Prostate gland (tissue), 2 donors: ENCODE measurements around the gene PHYH. TPM values are rescaled to one million over a fixed set of nuclear protein-coding genes. Genes with fewer than 3 reads are reported as not detected.

ENCODE experiments used
- DNase-seq: peaks from one replicate; pipeline ENCODE4 v3.0.0-alpha.2; 2019; ENCODE audit warnings: low spot score
- H3K27ac ChIP-seq, 2 donors: fragments of 200-600 bp; sonication (generic); 2 replicates each; pipeline ENCODE4 v1.5.1; 2017 to 2019
- H3K27me3 ChIP-seq: fragments of 200-600 bp; sonication (generic); replicated peaks from 2 replicates; pipeline ENCODE4 v1.5.1; 2019; ENCODE audit not compliant: insufficient read depth
- H3K36me3 ChIP-seq, 2 donors: fragments of 200-600 bp; sonication (generic); 1 replicate in 1 of 2; 2 replicates in 1 of 2; pipeline versions ENCODE4 v1.5.1 to v1.8.1; 2017 to 2019
- H3K4me1 ChIP-seq: fragments of 200-600 bp; sonication (generic); replicated peaks from 2 replicates; pipeline ENCODE4 v1.5.1; 2019
- H3K4me3 ChIP-seq, 2 donors: fragments of 200-600 bp; sonication (generic); 2 replicates each; pipeline ENCODE4 v1.5.1; 2017 to 2019
- H3K9me3 ChIP-seq: fragments of 200-600 bp; sonication (generic); 2 replicates; pipeline ENCODE4 v1.5.1; 2017
- POLR2A ChIP-seq: fragments of 450-650 bp; IDR thresholded peaks from one replicate; pipeline ENCODE4 v1.6.1; 2016; ENCODE audit warnings: antibody characterized with exemption, mild to moderate bottlenecking
- POLR2AphosphoS5 ChIP-seq: sonication (generic); formaldehyde crosslinking; IDR thresholded peaks from one replicate; pipeline ENCODE4 v1.6.1; 2017; ENCODE audit warnings: antibody characterized with exemption
- WGBS: methylation state at CpG from one replicate; pipeline ENCODE4 v1.1.5; 2018; 5-methylcytosine and 5-hydroxymethylcytosine counted together
- intact Hi-C: fragments of 100-400 bp; cut with DNase I; formaldehyde crosslinking; loops from one replicate; pipeline ENCODE4 v1.14.2; 2022
- total RNA-seq, 2 donors: library from RNA; depleted of rRNA; stranded (reverse); fragments of >200 nt; gene quantifications; one replicate each; pipeline ENCODE4 v1.1.0, GENCODE V29; 2016
- TF ChIP-seq, protein P1 (sequence below), 4 experiments: fragments of 200-600 bp in 2 of 4; fragments of 450-650 bp in 2 of 4; sonication (generic) in 2 of 4; IDR thresholded peaks; 1 replicate in 3 of 4; 2 replicates in 1 of 4; pipeline ENCODE4 v1.5.1; 2016 to 2019; ENCODE audit warnings: antibody characterized with exemption in 4 of 4, mild to moderate bottlenecking in 2 of 4, moderate library complexity in 2 of 4

Gene PHYH
- total RNA-seq, 2 donors from 2014 or later, result 18.2 to 27.4 TPM

DNA sequence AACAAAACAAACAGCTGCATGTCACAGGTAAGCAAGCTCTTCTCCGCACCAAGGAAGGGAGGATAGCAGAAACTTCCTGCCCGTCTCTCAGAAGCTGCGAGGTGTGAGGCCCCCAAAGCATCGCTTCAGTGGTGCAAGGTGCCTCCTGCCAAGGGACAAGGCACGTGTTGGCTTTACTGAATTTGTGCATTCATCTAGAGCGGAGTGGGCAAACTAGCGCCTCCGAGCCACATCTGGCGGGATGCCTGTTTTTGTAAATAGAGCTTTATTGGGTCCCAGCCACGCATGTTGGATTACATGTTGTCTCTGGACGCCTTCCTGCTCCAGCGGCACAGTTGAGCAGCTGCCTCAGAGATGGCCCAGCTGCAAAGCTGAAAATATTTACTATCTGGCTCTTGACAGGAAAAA, 27.7 kb downstream of the PHYH start:
- DNase-seq, result peak; percentile 39

DNA sequence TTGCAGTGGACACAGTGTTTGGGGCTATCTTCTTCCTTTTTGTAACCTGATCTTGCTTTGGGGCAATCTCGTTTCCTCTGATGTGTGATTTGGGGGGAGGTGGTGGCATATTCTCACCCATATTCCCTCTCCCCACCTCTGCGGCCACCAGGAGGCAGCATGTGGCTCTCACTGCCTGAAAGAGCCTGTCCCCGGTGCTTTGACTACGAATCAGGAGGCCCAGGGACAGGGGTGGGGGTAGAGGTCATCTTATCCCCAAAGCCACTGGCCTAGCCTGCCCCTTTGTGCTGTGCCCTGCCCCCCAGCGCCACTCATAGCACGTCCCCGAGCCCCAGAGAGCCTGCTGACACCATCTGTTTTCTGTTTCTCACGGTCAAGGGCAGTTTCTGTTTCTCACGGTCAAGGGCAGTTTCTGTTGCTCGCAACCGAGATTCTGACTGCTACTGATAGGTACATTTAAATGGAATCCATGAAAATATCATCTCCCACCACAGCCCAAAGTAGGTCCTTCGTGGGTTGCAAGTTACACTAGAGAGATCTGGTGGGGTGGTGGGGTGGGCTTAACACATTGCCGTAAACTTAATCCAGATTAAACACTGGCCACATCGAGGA, 28.2 kb downstream of the PHYH start:
- WGBS, result 38% methylated on average over 14 of the region's 14 CpGs
- no peak for TF ChIP-seq POLR2A
- TF ChIP-seq POLR2AphosphoS5, result no peak
- TF ChIP-seq, protein P1, sequence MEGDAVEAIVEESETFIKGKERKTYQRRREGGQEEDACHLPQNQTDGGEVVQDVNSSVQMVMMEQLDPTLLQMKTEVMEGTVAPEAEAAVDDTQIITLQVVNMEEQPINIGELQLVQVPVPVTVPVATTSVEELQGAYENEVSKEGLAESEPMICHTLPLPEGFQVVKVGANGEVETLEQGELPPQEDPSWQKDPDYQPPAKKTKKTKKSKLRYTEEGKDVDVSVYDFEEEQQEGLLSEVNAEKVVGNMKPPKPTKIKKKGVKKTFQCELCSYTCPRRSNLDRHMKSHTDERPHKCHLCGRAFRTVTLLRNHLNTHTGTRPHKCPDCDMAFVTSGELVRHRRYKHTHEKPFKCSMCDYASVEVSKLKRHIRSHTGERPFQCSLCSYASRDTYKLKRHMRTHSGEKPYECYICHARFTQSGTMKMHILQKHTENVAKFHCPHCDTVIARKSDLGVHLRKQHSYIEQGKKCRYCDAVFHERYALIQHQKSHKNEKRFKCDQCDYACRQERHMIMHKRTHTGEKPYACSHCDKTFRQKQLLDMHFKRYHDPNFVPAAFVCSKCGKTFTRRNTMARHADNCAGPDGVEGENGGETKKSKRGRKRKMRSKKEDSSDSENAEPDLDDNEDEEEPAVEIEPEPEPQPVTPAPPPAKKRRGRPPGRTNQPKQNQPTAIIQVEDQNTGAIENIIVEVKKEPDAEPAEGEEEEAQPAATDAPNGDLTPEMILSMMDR (IDR thresholded peaks at IDR 0.05), result no peak
- no peak overlapping the region for H3K27ac ChIP-seq
- H3K36me3 ChIP-seq, result no peaks in the 10 kb centered on the region
- no peak overlapping the region for H3K4me3 ChIP-seq
- intact Hi-C loops, result no loop called here
- H3K27me3 ChIP-seq, result no peaks in the 10 kb centered on the region
- peaks cover 3% of the 10 kb centered on the region for H3K4me1 ChIP-seq
- DNase-seq, result no peak
- no peaks in the 10 kb centered on the region for H3K9me3 ChIP-seq

More for the DNA sequence above, 27.7 kb downstream of the PHYH start:
- intact Hi-C loops, result no loop called here
- whole genome bisulfite sequencing, result 28% methylated on average over 12 of the region's 12 CpGs
- no peaks in the 10 kb centered on the region for H3K27me3 ChIP-seq
- no peaks in the 10 kb centered on the region for H3K36me3 ChIP-seq
- H3K4me1 ChIP-seq, result peaks cover 3% of the 10 kb centered on the region
- no peak overlapping the region for H3K4me3 ChIP-seq
- TF ChIP-seq POLR2AphosphoS5, result peak; percentile 42
- TF ChIP-seq POLR2A, result no peak
- no peak overlapping the region for H3K27ac ChIP-seq
- H3K9me3 ChIP-seq, result no peaks in the 10 kb centered on the region

DNA sequence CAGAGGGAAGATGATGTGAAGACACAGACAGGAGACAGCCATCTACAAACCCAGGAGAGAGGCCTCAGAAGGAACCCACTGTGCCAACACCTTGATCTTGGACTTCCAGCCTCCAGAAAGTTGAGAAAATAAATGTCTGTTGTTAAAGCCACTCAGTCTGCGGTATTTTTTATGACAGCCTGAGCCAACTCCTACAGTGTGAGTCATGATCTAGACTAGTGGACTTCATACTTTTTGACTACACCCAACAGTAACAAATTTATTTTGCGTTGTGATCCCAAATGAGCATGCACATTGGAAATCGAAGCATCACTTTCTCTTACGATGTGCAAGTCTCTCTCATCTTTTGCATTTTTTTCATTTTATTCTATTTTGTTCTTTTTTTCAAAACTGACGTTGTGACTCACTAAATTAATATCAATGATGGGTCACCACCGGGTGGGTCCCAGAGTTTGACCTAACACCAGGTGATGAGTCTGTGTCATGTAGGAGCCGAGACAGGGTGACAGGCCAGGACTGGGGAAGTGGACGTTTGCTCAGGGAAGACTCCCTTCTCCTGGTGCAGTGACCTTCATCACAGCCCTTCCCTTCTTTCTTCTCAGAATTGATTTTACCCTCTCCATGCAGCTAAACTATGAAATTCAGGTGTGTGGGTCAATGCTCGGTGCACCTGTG, 28.9 kb downstream of the PHYH start:
- intact Hi-C loops, result no loop called here
- TF ChIP-seq, protein P1 (IDR thresholded peaks at IDR 0.05), result no peak
- TF ChIP-seq POLR2A, result no peak
- TF ChIP-seq POLR2AphosphoS5, result no peak
- Histone ChIP-seq H3K36me3 (no peaks in the 10 kb centered on the region), H3K27me3 (no peaks in the 10 kb centered on the region), H3K4me3 (no peak overlapping the region), H3K27ac (no peak overlapping the region), H3K9me3 (no peaks in the 10 kb centered on the region), H3K4me1 (peaks cover 3% of the 10 kb centered on the region)
- WGBS, result 89% methylated on average over 9 of the region's 9 CpGs
- DNase-seq, result no peak

DNA sequence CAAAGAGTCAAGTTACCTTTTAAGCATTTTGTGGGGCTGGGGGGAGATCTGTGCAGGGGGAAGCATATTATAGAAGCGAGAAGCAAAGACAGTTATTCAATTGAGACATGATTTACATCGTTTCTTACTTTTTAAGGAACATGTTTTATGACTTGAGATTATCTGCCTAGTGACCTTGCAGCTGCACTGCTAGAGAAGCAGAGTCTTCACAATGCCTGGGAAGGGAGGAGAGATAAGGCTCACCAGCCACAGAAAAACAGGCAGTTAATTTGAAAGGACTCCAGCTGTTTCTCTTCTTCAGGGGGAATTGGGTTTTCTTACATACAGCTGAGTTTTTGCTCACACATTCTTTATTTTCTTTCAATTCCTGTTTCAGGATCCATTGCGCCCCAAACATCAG, 31.0 kb downstream of the PHYH start:
- Histone ChIP-seq H3K9me3 (no peaks in the 10 kb centered on the region), H3K27me3 (no peaks in the 10 kb centered on the region), H3K27ac (no peak overlapping the region), H3K4me3 (no peak overlapping the region), H3K4me1 (peaks cover 3% of the 10 kb centered on the region), H3K36me3 (no peaks in the 10 kb centered on the region)
- no peak for DNase-seq
- TF ChIP-seq, protein P1 (IDR thresholded peaks at IDR 0.05), result no peak
- TF ChIP-seq POLR2A (no peak), POLR2AphosphoS5 (no peak)
- 26% methylated on average over 3 of the region's 3 CpGs for WGBS
- intact Hi-C loops, result no loop called here

DNA sequence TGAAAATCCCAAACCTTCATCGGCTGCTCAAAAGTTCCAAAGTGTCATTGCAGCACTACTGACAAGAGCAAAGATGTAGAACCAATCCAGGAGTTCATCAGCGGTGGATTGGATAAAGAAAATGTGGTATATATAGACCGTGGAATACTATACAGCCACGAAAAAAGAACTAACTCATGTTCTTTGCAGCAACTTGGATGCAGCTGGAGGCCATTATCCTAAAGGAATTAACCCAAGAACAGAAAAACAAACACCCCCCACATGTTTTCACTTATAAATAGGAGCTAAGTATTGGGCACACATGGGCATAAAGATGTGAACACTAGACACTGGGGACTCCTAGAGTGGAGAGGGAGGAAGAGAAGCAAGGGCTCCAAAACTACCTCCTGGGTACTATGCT, 31.6 kb downstream of the PHYH start:
- no peak overlapping the region for H3K4me3 ChIP-seq
- no peak for DNase-seq
- intact Hi-C loops, result no loop called here
- H3K36me3 ChIP-seq, result no peaks in the 10 kb centered on the region
- TF ChIP-seq POLR2A, result no peak
- TF ChIP-seq, protein P1 (IDR thresholded peaks at IDR 0.05), result no peak
- TF ChIP-seq POLR2AphosphoS5, result no peak
- no peaks in the 10 kb centered on the region for H3K27me3 ChIP-seq
- H3K27ac ChIP-seq, result no peak overlapping the region
- WGBS, result 74% methylated on average over 4 of the region's 4 CpGs
- H3K9me3 ChIP-seq, result no peaks in the 10 kb centered on the region
- peaks cover 3% of the 10 kb centered on the region for H3K4me1 ChIP-seq
